OCI-LY3 (cell line): Measurements from ENCODE around the gene CPLX3.

Source experiments
- CTCF ChIP-seq: fragments of 200-600, 300-600 bp; sonication (generic); IDR thresholded peaks from 2 replicates; pipeline ENCODE4 v1.5.1; 2014; ENCODE audit warnings: antibody characterized with exemption, low read length, low read depth
- EZH2phosphoT487 ChIP-seq: fragments of 200-600 bp; shearing (Covaris generic); IDR thresholded peaks from 2 replicates; pipeline ENCODE4 v1.6.1; 2018; ENCODE audit warnings: antibody characterized with exemption, mixed run types, low read depth

- TF ChIP-seq CTCF (peak; percentile 90), EZH2phosphoT487 (no peak)
These were observed 39.0 kb upstream of the CPLX3 start for GRCh38 chr15:74787251-74788041.
